GM19035 (cell line): Measurements from ENCODE around the gene LCAT.
A peak's percentile ranks its signal among the peaks of the same experiment; 100 is the strongest.
"Not testable (repeated sequence)": the region's sequence is repeated elsewhere in the genome, so short reads cannot be mapped to it uniquely, and the experiment has no call there.

Experiments
- ATAC-seq: cut with Tn5 transposase; IDR thresholded peaks from one replicate; pipeline ENCODE4 v1.9.1; 2021; ENCODE audit not compliant: unreplicated experiment

Gene LCAT

GRCh38 chr16:67948015-67948414 lies 4.1 kb upstream of the LCAT start:
- ATAC-seq = no peak

DNA sequence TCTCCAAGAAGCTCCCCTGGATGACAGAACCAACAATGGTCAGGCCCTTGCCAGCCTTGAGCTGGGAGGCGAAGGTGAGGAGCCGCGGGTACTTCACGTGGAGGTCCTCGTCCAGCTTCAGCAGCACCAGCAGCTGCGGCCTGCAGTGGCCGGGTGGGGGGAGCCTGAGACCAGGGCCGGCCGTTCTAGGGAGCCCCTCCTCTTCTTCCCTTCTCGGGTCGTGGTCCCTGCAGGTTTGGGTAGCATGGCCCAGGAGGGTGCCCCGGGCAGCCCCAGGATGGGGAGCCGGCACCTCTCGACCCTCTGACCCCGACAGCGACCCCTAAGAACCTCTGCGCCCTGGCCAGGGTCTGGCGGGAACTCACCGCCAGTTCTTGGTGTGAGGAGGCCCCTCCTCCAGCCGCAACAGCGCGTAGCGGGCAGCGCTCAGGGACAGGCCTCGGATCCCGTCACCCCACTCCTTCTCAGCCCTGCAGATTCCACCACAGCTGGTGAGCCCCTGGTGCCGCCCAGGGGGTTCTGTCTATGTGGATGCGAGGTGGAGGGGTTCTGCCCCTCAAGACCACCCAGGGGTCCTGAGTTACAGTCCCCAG lies 3.1 kb upstream of the LCAT start:
- no peak for ATAC-seq

GRCh38 chr16:67946128-67946569 lies 2.2 kb upstream of the LCAT start:
- ATAC-seq = no peak

- ATAC-seq = no peak
Observed at GRCh38 chr16:67945392-67945933, 1.5 kb upstream of the LCAT start.

GRCh38 chr16:67944690-67945391 lies 921 bp upstream of the LCAT start:
- ATAC-seq = no peak

- no peak for ATAC-seq
Observed at GRCh38 chr16:67943256-67943618, 683 bp downstream of the LCAT start.

GRCh38 chr16:67942510-67943255 lies 1.2 kb downstream of the LCAT start:
- no peak for ATAC-seq

DNA sequence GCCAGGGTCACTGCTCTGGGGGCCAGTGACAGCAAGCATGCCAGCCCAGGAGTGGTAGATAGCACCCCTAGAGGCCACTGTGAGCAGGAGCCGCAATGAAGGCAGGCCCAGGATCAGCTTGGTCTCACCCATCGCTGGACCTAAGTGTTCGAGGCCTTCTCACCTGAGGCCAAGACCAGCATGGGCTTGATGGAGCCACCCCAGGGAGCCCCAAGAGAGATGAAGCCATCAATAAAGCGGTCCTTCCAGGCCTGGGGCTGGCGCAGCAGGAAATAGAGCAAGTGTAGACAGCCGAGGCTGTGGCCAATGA lies 1.8 kb downstream of the LCAT start:
- ATAC-seq = no peak

- ATAC-seq = no peak
Observed at GRCh38 chr16:67941469-67942199, 2.3 kb downstream of the LCAT start.

- no peak for ATAC-seq
Observed at GRCh38 chr16:67940446-67941089, 3.4 kb downstream of the LCAT start.

- ATAC-seq = no peak
Observed at GRCh38 chr16:67939507-67940445, 4.1 kb downstream of the LCAT start.

- ATAC-seq = not testable (repeated sequence)
Observed at GRCh38 chr16:67937713-67938112, 6.2 kb downstream of the LCAT start.

- ATAC-seq = peak; percentile 53
Observed at GRCh38 chr16:67936880-67937605, 6.9 kb downstream of the LCAT start.

GRCh38 chr16:67936124-67936879 lies 7.6 kb downstream of the LCAT start, which contains the start of gene PSMB10:
Gene PSMB10, minus strand, starts transcription at chr16:67936850. Its CDS starts 101 bp downstream, at chr16:67936749.
- ATAC-seq = peak; percentile 3

DNA sequence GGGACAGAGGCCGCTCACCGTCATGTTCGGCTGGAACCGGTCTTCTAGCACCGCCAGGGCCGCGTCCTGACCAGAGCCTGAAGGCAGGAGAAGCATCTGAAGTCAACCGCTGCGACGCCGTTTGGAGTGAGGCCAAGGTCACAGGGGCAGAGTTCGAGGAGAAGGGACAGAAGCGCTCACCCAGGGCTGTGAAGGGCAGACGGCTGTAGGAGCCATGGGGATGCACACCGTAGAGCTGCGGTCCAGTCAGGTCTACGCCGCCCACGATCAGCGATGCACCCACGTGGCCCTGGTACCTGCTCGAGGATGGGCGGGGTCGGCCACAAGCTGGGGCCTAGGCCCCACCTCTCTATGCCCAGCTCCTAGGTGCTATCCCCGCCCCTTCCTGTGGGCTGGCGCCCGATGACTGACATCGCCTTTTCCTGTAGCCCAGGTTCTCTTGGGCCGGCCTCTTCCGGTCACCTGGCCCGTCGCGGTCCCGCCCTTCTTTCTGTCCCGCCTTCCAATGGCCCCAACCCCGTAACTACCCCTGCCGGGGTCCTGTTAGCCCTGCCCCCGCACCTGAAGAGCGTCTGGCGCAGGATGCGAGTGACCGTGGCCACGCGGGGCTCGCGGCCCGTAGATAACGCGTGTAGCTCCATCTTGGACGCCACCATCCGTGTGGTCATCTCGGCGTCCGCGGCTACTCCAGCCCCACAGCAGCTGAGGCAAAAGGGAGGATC lies 8.4 kb downstream of the LCAT start:
- peak; percentile 88 for ATAC-seq

DNA sequence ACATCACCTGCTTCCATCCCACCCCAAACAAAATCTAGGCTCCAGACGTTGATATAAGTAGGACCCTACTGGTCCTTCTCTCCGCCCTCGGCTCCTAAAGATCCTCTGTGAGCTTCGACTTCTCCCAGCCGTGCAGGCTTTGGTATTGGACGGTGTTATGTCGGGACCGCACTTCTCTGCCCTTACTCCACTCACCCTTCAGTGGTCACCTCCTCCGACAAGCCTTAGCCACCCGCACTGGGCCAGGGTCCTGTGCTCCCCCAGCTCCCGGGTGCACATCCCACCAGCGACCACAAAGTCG lies 8.9 kb downstream of the LCAT start:
- ATAC-seq = no peak

DNA sequence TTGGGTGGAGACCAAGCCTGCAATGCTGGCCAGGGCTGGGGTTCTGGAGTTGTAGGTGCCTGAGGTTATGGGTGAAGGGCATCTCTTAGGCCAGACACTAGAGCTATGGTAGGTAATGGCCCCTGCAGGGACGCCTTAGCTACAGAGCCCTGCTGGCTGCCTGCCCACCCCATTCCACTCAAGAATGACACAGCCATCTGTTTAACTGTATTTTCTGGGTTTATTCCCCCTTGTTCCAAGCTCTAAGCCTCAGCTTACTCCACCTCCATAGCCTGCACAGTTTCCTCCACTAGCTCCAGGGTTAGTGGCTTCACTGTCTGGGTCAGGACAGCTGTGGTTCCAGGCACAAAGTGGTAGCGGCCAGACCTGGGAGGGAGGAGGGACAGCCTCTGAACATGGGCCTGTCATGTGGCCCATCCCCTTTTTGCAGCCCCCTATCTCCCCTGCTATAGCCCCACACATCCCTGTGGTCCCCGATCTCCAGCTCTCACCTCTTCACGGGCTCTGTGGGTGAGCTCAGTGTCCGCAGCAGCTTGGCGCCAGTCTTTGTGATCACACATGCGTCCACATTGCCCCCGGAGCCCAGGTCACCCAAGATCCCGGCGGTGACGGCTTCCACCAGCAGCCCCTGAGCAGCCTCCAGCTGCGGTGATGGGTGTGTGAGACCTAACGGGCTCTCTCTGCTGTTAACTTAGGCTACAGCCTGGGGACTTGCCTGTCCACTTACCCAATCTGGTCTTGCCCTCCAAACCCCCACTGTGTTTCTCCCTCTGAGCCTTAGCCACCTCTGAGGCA lies 9.4 kb downstream of the LCAT start:
- ATAC-seq = no peak
